Chondrocyte (in vitro differentiated cells): ENCODE results near the gene SLC36A3. TPM values are rescaled to one million over a fixed set of nuclear protein-coding genes. Genes with fewer than 3 reads are reported as not detected.

Experiments used
- DNase-seq: peaks from one replicate; pipeline ENCODE4 v3.0.0; 2021; ENCODE audit warnings: mixed read lengths, low spot score
- H3K27ac Mint-ChIP-seq: one replicate; pipeline ENCODE4 v1.8.0; 2021; ENCODE audit warnings: mild to moderate bottlenecking, moderate library complexity, mixed read lengths; ENCODE audit not compliant: unreplicated experiment
- H3K27me3 Mint-ChIP-seq: 2 replicates; pipeline ENCODE4 v1.8.0; 2021; ENCODE audit warnings: low read depth, mixed read lengths
- H3K36me3 Mint-ChIP-seq: 2 replicates; pipeline ENCODE4 v1.8.0; 2021; ENCODE audit warnings: low read depth, mixed read lengths
- H3K4me1 Mint-ChIP-seq: 2 replicates; pipeline ENCODE4 v1.8.0; 2021; ENCODE audit warnings: low read depth, mild to moderate bottlenecking, mixed read lengths
- H3K4me3 Mint-ChIP-seq: one replicate; pipeline ENCODE4 v1.8.0; 2021; ENCODE audit warnings: mild to moderate bottlenecking, moderate library complexity, mixed read lengths; ENCODE audit not compliant: unreplicated experiment
- H3K9me3 Mint-ChIP-seq: 2 replicates; pipeline ENCODE4 v1.8.0; 2021; ENCODE audit warnings: low read depth, mixed read lengths
- CTCF ChIP-seq: fragments of 200-600 bp; sonication (generic); IDR thresholded peaks from 2 replicates; pipeline ENCODE4 v1.5.0; 2021; ENCODE audit warnings: antibody characterized with exemption, mild to moderate bottlenecking, moderate library complexity
- total RNA-seq: library from RNA; stranded (reverse); gene quantifications from 3 replicates; pipeline ENCODE4 v1.2.1, GENCODE V29; 2021

The SLC36A3 gene
- total RNA-seq, 1 donor from 2014 or later: not detected

- Mint-ChIP-seq H3K27ac (no peak overlapping the region), H3K36me3 (no peaks in the 10 kb centered on the region), H3K4me3 (no peak overlapping the region), H3K27me3 (peaks cover 8% of the 10 kb centered on the region), H3K9me3 (no peaks in the 10 kb centered on the region), H3K4me1 (peaks cover 15% of the 10 kb centered on the region)
- no peak for TF ChIP-seq CTCF
- DNase-seq: no peak
These were observed 51.9 kb downstream of the SLC36A3 start for GRCh38 chr5:151251621-151252020.

DNA sequence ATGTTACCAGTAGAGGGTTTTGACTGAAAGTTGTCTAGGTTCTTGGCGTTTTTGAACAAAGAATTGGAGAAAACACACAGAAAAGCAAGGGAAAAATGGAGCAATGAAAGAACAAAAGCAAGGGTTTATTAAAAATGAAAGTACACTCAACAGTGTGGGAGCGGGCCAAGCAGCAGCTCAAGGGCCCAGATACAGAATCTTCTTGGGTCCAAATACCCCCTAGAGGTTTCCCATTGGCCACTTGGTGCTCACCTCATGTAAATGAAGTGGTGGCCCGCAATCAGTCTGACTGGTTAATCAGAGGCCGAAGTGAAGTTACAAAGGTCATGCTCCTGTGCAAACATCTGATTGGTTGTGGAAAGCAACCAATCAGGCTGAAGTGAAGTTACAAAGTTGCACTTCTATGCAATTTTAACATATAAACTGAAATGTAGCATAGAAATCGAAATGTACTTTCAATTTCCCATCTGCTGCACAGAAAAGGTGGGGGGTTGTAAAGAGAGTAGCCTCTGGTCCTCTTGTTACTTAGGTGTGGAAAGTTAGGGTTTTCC lies 52.5 kb downstream of the SLC36A3 start:
- Mint-ChIP-seq H3K9me3 (no peaks in the 10 kb centered on the region), H3K4me1 (peaks cover 15% of the 10 kb centered on the region), H3K27ac (no peak overlapping the region), H3K4me3 (no peak overlapping the region), H3K36me3 (no peaks in the 10 kb centered on the region), H3K27me3 (peaks cover 8% of the 10 kb centered on the region)
- DNase-seq: no peak
- no peak for TF ChIP-seq CTCF

GRCh38 chr5:151250346-151251000 lies 53.1 kb downstream of the SLC36A3 start:
- DNase-seq: no peak
- Mint-ChIP-seq H3K4me3 (no peak overlapping the region), H3K36me3 (no peaks in the 10 kb centered on the region)

GRCh38 chr5:151249281-151249680 lies 54.3 kb downstream of the SLC36A3 start:
- TF ChIP-seq CTCF: no peak
- peaks cover 15% of the 10 kb centered on the region for H3K4me1 Mint-ChIP-seq
- H3K4me3 Mint-ChIP-seq: no peak overlapping the region
- no peaks in the 10 kb centered on the region for H3K9me3 Mint-ChIP-seq
- no peaks in the 10 kb centered on the region for H3K36me3 Mint-ChIP-seq
- DNase-seq: no peak
- H3K27ac Mint-ChIP-seq: no peak overlapping the region
- peaks cover 10% of the 10 kb centered on the region for H3K27me3 Mint-ChIP-seq

More at GRCh38 chr5:151250346-151251000, 53.1 kb downstream of the SLC36A3 start:
- no peak overlapping the region for H3K27ac Mint-ChIP-seq
- H3K27me3 Mint-ChIP-seq: peaks cover 8% of the 10 kb centered on the region
- H3K4me1 Mint-ChIP-seq: peaks cover 15% of the 10 kb centered on the region
- TF ChIP-seq CTCF: no peak
- H3K9me3 Mint-ChIP-seq: no peaks in the 10 kb centered on the region

DNA sequence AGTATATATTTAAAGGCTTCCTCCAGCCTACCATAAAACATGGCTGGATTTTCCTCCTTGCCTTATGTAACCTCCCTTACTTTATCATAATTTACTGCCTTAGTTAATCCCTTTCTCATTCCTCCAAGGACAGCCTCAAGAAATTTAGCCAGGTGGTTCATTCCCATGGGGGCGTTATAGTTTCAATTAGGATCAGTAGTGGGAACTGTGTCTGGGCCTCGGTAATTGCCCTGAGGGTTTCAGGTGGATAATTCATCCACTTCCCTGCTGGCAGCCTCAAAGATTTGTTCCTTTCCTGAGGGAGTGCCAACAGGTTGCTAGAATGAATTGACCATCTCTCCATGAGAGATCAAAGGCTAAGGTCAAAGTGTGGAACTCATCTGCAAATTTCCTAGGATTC lies 54.9 kb downstream of the SLC36A3 start:
- no peak overlapping the region for H3K4me3 Mint-ChIP-seq
- no peak for DNase-seq

More for the DNA sequence above, 54.9 kb downstream of the SLC36A3 start:
- H3K4me1 Mint-ChIP-seq: peaks cover 9% of the 10 kb centered on the region
- H3K36me3 Mint-ChIP-seq: no peaks in the 10 kb centered on the region
- no peak overlapping the region for H3K27ac Mint-ChIP-seq
- TF ChIP-seq CTCF: no peak
- H3K9me3 Mint-ChIP-seq: no peaks in the 10 kb centered on the region
- H3K27me3 Mint-ChIP-seq: peaks cover 11% of the 10 kb centered on the region
